BE2C (cell line): Measurements from ENCODE around the gene SEZ6.

Experiments
- DNase-seq: peaks from one replicate; pipeline ENCODE4 v3.0.0-alpha.2; 2020
- H3K27me3 ChIP-seq: fragments of 250-450 bp; sonication (Bioruptor Pico); 2 replicates; pipeline ENCODE4 v1.5.1; 2020; ENCODE audit warnings: mild to moderate bottlenecking
- H3K36me3 ChIP-seq: fragments of 250-450 bp; sonication (Bioruptor Pico); 2 replicates; pipeline ENCODE4 v1.5.1; 2020; ENCODE audit warnings: mild to moderate bottlenecking
- H3K4me1 ChIP-seq: fragments of 250-450 bp; sonication (Bioruptor Pico); 2 replicates; pipeline ENCODE4 v1.5.1; 2020
- H3K4me3 ChIP-seq: 2 replicates; pipeline ENCODE4 v1.5.1; 2011; ENCODE audit warnings: low read depth, low read length
- H3K9me3 ChIP-seq: fragments of 250-450 bp; sonication (Bioruptor Pico); 2 replicates; pipeline ENCODE4 v1.5.1; 2020
- TF ChIP-seq, protein P1 (sequence below): IDR thresholded peaks from 2 replicates; pipeline ENCODE4 v1.5.1; 2012; ENCODE audit warnings: mild to moderate bottlenecking, low read depth, low read length

The SEZ6 gene

DNA sequence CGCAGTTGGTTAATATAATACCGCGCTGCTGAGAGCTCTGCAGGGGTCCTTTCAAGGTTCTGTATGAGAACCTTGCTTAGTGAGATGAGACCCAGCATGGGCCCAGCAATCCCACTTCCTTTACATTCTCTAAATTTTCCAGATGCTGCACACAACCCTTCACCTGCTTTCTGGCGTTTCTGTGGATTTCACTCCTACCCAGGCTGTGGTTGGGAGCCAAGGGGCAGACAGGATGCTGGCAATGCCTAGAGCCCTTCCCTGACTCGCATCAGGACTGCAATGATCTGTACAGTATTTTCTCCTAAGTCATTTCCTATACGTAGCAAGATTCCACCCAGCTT lies 27.0 kb upstream of the SEZ6 start:
- no peaks in the 10 kb centered on the region; the same call in 1 of the 2 replicates for H3K4me1 ChIP-seq
- DNase-seq, result no peak
- H3K9me3 ChIP-seq, result no peaks in the 10 kb centered on the region
- H3K36me3 ChIP-seq, result no peaks in the 10 kb centered on the region
- TF ChIP-seq, protein P1, sequence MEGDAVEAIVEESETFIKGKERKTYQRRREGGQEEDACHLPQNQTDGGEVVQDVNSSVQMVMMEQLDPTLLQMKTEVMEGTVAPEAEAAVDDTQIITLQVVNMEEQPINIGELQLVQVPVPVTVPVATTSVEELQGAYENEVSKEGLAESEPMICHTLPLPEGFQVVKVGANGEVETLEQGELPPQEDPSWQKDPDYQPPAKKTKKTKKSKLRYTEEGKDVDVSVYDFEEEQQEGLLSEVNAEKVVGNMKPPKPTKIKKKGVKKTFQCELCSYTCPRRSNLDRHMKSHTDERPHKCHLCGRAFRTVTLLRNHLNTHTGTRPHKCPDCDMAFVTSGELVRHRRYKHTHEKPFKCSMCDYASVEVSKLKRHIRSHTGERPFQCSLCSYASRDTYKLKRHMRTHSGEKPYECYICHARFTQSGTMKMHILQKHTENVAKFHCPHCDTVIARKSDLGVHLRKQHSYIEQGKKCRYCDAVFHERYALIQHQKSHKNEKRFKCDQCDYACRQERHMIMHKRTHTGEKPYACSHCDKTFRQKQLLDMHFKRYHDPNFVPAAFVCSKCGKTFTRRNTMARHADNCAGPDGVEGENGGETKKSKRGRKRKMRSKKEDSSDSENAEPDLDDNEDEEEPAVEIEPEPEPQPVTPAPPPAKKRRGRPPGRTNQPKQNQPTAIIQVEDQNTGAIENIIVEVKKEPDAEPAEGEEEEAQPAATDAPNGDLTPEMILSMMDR, result no peak
- H3K27me3 ChIP-seq, result no peaks in the 10 kb centered on the region
- no peak overlapping the region for H3K4me3 ChIP-seq

DNA sequence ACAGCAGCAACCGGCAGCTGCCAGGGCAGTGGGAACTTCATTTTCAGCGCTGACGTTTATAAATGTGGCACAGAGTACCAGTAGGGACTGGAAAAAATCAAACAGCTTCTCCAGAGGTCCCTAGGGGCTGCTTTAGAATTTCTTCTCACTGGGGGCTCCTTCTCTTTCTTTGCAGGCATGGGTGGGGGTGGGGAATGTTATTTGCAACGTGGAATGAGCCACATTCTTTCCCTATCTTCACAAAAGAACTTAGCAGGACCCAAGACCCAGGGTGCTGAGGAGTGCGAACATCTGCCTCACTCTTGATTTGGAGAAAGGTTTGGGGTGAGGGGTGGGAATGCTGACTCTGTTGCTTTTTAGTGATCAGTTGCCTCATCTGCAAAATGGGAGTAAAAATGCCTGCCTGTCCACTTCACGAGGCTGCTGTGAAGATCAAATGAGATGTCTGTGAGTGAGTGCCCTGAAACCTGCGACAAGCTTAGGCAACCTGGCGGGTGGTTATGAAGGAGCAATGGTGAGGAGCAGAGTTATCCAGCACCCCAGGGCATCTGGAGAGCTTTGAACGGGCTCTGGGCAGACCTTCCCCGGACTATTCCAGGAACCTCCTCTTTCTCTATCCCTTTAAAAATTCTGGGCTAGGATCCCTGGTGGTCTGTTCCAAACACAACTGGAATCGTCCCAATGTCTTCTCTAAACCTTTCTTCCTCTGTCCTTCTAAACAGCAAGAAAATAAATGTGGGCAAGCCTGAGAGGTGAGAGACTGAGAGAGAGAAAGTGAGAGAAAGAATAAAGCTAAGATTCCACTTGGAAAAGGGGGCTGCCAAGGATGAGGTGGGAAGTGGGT lies 26.4 kb upstream of the SEZ6 start:
- Histone ChIP-seq H3K4me1 (no peaks in the 10 kb centered on the region), H3K36me3 (no peaks in the 10 kb centered on the region), H3K9me3 (no peaks in the 10 kb centered on the region), H3K27me3 (no peaks in the 10 kb centered on the region), H3K4me3 (no peak overlapping the region)
- no peak for DNase-seq
- TF ChIP-seq, protein P1, result no peak

DNA sequence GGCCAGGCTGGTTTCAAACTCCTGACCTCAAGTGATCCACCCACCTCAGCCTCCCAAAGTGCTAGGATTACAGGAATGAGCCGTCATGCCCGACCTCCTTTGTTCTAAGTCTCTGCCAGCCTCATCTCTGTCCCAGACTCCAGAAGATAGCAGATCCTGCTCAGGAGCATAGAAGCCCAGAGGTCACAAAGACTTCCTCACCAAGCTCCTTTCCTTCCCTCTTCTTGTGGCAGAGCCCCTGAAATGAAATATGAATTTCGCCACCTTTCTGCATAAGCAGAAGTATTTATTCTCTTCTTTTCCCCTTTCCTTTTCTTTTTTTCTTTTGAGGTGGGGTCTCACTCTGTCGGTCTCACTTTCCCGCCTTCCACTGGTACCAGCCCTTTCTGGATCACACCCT lies 25.7 kb upstream of the SEZ6 start:
- no peaks in the 10 kb centered on the region for H3K27me3 ChIP-seq
- H3K36me3 ChIP-seq, result no peaks in the 10 kb centered on the region
- H3K4me1 ChIP-seq, result no peaks in the 10 kb centered on the region
- H3K9me3 ChIP-seq, result no peaks in the 10 kb centered on the region
- DNase-seq, result no peak
- H3K4me3 ChIP-seq, result no peak overlapping the region
- TF ChIP-seq, protein P1, result no peak

DNA sequence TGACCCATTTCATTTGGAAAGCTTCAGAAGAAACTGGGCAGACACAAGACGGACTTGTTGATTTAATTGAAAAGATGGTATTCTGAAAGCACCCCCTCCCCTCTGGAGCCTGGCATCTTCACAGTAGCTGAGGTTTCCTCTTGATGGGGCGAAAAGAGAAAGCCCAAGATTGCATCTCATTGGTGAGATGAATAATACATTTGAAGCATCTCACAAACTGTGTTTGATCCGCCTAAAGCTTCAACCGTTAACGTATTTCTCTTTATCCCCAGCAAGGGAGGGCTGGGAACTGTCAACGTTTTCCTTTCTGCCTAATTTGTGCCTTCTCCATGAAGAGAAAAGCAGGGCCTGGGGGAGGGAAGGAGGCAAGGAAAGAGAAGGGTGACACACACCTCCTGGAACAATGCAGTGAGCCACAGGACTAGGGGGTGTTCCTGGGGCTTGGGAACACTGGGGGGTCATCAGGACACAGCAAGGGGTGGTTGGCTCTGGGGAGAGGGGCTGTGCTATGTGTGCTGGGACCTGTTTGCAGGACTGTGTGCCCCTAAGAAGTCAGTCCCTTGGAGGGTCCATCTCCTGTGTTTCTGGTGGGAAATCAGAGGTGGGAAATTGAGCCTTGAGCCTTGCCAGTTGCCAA lies 18.6 kb upstream of the SEZ6 start:
- Histone ChIP-seq H3K27me3 (no peaks in the 10 kb centered on the region), H3K36me3 (no peaks in the 10 kb centered on the region), H3K4me3 (no peak overlapping the region), H3K4me1 (no peaks in the 10 kb centered on the region), H3K9me3 (no peaks in the 10 kb centered on the region)
- DNase-seq, result no peak
- TF ChIP-seq, protein P1, result no peak

DNA sequence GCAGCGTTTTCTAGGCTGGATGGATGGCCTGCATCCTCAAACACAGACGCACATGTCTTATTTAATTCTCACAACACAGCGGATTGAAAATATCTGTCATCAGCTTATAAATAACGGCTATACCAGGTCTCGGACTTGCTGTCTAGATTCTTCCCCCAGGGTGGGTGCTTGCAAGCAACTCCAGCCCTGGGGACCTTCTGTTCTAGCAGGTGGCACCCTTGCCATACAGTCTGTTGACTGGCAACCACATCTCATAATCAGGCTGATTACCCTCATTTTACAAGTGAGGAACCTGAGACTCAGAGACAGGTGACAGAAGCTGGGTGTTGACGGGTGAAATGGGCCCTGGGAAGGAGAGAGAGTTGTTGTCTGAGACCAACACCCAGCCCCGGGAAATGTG lies 16.2 kb upstream of the SEZ6 start:
- Histone ChIP-seq H3K4me1 (no peaks in the 10 kb centered on the region), H3K4me3 (no peak overlapping the region)
- no peak for DNase-seq

More for the DNA sequence above, 16.2 kb upstream of the SEZ6 start:
- H3K36me3 ChIP-seq, result no peaks in the 10 kb centered on the region
- no peaks in the 10 kb centered on the region for H3K9me3 ChIP-seq
- no peaks in the 10 kb centered on the region for H3K27me3 ChIP-seq
- TF ChIP-seq, protein P1, result no peak
